ENCODE results near the gene MOBP. TPM values are rescaled to one million over a fixed set of nuclear protein-coding genes. Genes with fewer than 3 reads are reported as not detected.

MOBP gene
- total RNA-seq, 1 experiment from 2014 or later: not detected

DNA sequence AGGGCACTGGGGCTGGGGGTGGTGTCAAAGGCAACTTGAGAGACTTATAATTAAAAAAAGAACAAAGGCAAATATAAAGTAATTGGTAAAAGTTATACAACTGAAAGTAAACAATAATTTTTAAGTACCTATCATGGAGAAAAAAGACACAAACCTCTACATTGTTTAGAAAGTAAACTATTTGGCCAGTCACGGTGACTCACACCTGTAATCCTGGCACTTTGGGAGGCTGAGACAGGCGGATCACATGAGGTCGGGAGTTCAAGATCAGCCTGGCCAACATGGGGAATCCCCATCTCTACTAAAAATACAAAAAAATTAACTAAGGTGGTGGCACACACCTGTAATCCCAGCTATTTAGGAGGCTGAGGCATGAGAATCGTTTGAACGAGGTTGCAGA lies 35.1 kb upstream of the MOBP start:
- CTCF ChIA-PET: interaction anchor here (1.3 kb wide), 2 partner anchors 15 to 66 kb away, joined by 3 to 4 read pairs; no protein-coding TSS in a partner anchor
- H3K4me3 ChIP-seq (replicated peaks in 1 of 2; ENCODE audit: low read depth in 1 of 2, low read length in 2 of 2): no peak overlapping the region
- RAD21 ChIA-PET (ENCODE audit: low non-redundant PET in 1 of 2, low total read pairs in 2 of 2, uncharacterized antibody in 2 of 2, unreplicated experiment in 2 of 2): no interaction called here
- ATAC-seq (peak; percentile 45; the same call in 1 of the 2 replicates), DNase-seq (ENCODE audit: low read depth, low spot score) (no peak)
- peak overlapping the region; percentile 10; the same call in 1 of the 2 replicates for H3K4me2 ChIP-seq (ENCODE audit: low read length)
- no peaks in the 10 kb centered on the region for H4K20me1 ChIP-seq (ENCODE audit: insufficient read depth)
- TF ChIP-seq ELF1 (IDR thresholded peaks at IDR 0.05; ENCODE audit: borderline replicate concordance, low read depth) (no peak), CBX3 (IDR thresholded peaks at IDR 0.05; ENCODE audit: low read depth) (no peak), ZFX (IDR thresholded peaks at IDR 0.05) (no peak), YY1 (IDR thresholded peaks at IDR 0.05; ENCODE audit: extremely low read depth, insufficient replicate concordance, low read depth, low read length) (no peak), EGR1 (IDR thresholded peaks at IDR 0.05; ENCODE audit: low read depth) (no peak), POLR2A (IDR thresholded peaks at IDR 0.05; ENCODE audit: borderline replicate concordance, extremely low read depth, insufficient read depth, insufficient read length) (no peak), CEBPB (IDR thresholded peaks at IDR 0.05; ENCODE audit: low read depth) (no peak), FOSL1 (IDR thresholded peaks at IDR 0.05; ENCODE audit: low read depth) (no peak), POLR2AphosphoS5 (IDR thresholded peaks at IDR 0.05; ENCODE audit: low read depth, low read length) (no peak), JUND (IDR thresholded peaks at IDR 0.05) (no peak), SIN3A (IDR thresholded peaks at IDR 0.05; ENCODE audit: low read depth) (no peak), RAD21 (IDR thresholded peaks at IDR 0.05; ENCODE audit: low read depth) (no peak), SRF (IDR thresholded peaks at IDR 0.05; ENCODE audit: low read depth) (no peak), ZNF274 (IDR thresholded peaks at IDR 0.05; ENCODE audit: low read depth, low read length) (no peak), EZH2phosphoT487 (IDR thresholded peaks at IDR 0.05; ENCODE audit: borderline replicate concordance) (no peak), EZH2 (IDR thresholded peaks at IDR 0.05) (no peak)
- TF ChIP-seq, protein P1, sequence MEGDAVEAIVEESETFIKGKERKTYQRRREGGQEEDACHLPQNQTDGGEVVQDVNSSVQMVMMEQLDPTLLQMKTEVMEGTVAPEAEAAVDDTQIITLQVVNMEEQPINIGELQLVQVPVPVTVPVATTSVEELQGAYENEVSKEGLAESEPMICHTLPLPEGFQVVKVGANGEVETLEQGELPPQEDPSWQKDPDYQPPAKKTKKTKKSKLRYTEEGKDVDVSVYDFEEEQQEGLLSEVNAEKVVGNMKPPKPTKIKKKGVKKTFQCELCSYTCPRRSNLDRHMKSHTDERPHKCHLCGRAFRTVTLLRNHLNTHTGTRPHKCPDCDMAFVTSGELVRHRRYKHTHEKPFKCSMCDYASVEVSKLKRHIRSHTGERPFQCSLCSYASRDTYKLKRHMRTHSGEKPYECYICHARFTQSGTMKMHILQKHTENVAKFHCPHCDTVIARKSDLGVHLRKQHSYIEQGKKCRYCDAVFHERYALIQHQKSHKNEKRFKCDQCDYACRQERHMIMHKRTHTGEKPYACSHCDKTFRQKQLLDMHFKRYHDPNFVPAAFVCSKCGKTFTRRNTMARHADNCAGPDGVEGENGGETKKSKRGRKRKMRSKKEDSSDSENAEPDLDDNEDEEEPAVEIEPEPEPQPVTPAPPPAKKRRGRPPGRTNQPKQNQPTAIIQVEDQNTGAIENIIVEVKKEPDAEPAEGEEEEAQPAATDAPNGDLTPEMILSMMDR (IDR thresholded peaks at IDR 0.05 in 2 of 3, conservative IDR thresholded peaks at IDR 0.05 in 1 of 3; ENCODE audit: borderline replicate concordance in 1 of 3, insufficient read depth in 1 of 3, low read depth in 2 of 3, low read length in 2 of 3): no peak
- TF ChIP-seq, protein P2, sequence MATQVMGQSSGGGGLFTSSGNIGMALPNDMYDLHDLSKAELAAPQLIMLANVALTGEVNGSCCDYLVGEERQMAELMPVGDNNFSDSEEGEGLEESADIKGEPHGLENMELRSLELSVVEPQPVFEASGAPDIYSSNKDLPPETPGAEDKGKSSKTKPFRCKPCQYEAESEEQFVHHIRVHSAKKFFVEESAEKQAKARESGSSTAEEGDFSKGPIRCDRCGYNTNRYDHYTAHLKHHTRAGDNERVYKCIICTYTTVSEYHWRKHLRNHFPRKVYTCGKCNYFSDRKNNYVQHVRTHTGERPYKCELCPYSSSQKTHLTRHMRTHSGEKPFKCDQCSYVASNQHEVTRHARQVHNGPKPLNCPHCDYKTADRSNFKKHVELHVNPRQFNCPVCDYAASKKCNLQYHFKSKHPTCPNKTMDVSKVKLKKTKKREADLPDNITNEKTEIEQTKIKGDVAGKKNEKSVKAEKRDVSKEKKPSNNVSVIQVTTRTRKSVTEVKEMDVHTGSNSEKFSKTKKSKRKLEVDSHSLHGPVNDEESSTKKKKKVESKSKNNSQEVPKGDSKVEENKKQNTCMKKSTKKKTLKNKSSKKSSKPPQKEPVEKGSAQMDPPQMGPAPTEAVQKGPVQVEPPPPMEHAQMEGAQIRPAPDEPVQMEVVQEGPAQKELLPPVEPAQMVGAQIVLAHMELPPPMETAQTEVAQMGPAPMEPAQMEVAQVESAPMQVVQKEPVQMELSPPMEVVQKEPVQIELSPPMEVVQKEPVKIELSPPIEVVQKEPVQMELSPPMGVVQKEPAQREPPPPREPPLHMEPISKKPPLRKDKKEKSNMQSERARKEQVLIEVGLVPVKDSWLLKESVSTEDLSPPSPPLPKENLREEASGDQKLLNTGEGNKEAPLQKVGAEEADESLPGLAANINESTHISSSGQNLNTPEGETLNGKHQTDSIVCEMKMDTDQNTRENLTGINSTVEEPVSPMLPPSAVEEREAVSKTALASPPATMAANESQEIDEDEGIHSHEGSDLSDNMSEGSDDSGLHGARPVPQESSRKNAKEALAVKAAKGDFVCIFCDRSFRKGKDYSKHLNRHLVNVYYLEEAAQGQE (IDR thresholded peaks at IDR 0.05; ENCODE audit: low read depth): no peak
- TF ChIP-seq, protein P3, sequence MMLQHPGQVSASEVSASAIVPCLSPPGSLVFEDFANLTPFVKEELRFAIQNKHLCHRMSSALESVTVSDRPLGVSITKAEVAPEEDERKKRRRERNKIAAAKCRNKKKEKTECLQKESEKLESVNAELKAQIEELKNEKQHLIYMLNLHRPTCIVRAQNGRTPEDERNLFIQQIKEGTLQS (IDR thresholded peaks at IDR 0.05): no peak
- TF ChIP-seq, protein P4, sequence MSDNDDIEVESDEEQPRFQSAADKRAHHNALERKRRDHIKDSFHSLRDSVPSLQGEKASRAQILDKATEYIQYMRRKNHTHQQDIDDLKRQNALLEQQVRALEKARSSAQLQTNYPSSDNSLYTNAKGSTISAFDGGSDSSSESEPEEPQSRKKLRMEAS (IDR thresholded peaks at IDR 0.05): no peak
- POLR2A ChIA-PET: no interaction called here
- no peak overlapping the region for H3K9ac ChIP-seq (ENCODE audit: low read length)
- intact Hi-C loops (cut with micrococcal nuclease): no loop called here
- no peaks in the 10 kb centered on the region for H3K9me2 ChIP-seq (ENCODE audit: insufficient read depth)
- BruUV-seq (replicated peaks): no TSS peak
- no peaks in the 10 kb centered on the region for H3K79me2 ChIP-seq (ENCODE audit: insufficient read depth, low read length)
- peaks cover 0 to 19% of the 10 kb centered on the region in 2 experiments; a peak in 1 of 4 replicates for H3K4me1 ChIP-seq (ENCODE audit: control insufficient read depth in 1 of 2, insufficient read depth in 2 of 2, low read length in 2 of 2)
- no peak overlapping the region for H3K27ac ChIP-seq (ENCODE audit: low read depth, low read length)
- no peaks in the 10 kb centered on the region for H3K9me3 ChIP-seq (ENCODE audit: control insufficient read depth in 1 of 2, insufficient read depth in 1 of 2, low read depth in 1 of 2, low read length in 2 of 2)
- no peak overlapping the region for H2AFZ ChIP-seq (ENCODE audit: low read depth, low read length, poor library complexity, severe bottlenecking)
- no peaks in the 10 kb centered on the region for H3K36me3 ChIP-seq (ENCODE audit: control insufficient read depth in 1 of 2, insufficient read depth in 2 of 2, low read length in 2 of 2)
- H3K27me3 ChIP-seq (ENCODE audit: insufficient read depth, low read length): no peaks in the 10 kb centered on the region
